HG02588 (cell line): ENCODE results near the gene HES1.
A peak's percentile ranks its signal among the peaks of the same experiment; 100 is the strongest.

Source experiments
- ATAC-seq: cut with Tn5 transposase; IDR thresholded peaks from one replicate; pipeline ENCODE4 v1.9.1; 2021; ENCODE audit warnings: mild to moderate bottlenecking, moderate library complexity; ENCODE audit not compliant: unreplicated experiment

The HES1 gene

DNA sequence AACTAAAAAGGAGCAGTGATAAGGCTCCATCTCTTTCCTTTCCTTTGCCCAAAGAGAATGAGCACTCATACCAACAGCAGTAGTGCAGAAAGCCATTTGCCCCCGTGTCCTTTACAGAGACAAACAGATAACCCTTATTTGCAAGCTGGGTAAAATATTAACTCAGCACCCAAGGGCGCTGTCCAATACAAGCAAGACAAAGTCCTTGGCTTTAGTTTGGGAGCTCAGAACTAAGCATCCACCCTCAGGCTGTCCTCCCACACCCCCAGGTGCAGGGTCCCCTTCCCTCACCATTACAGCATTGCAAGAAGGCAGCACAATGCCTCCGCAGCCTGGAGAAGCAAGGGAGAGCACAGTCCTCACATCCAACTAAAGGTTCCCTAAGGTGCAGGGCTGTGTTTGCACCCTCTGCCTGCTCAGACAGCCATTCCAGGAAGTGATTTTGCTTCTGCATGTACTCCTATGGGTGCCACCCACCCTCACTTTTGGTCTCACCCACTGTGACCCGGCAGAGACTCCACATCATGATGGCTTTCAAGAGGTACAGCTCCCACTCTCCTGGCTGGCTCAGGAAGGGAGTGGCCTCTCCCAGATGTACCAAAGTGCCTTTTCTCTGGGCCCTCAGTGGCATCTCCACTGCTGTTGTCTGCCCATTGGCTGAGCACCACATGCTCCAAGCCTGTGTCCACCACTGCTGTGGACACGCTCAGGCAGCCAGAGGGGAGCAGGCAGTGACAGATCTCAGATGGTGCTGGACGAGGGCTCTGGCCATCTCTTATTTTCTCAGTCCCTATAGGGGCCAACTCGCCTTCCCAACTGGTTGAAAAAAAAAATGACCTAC, 34.1 kb upstream of the HES1 start:
- peak; percentile 26 for ATAC-seq

DNA sequence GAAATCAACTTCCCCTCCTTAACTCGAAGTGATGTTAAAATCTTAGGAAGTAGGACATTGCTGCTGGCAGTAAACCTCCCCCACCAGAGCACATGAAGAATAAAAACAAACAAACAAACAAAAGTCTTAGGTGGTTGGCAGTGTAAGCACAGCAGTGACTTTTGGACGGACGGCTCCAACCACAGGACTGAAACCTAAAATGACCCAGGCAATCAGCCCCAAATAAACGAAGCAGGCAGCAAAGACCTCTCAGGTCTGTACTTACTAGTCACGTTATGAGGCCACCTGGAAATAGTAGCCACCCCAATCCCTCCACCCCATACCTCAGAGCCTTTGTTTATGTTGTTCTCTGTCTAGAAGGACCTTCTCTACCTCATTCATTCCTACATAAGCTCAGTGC, 33.5 kb upstream of the HES1 start:
- ATAC-seq, result no peak

DNA sequence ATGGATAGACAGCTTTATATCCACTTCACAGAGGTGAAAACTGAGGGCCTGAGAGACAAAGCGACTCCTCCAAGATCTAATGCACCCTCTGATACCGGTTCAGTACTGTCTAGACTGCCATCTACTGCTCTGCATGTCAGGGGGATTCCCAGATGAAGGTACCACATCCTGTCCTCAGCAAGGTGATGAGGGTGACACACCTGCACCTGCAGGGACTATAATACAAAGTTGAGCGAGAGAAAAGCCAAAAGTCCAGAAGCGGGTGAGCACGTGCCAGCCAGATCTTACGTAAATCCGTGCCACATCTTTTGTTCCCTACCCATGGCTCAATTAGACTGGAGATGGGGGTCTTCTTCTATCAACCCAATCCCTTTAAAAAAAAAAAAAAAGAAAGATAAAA, 32.4 kb upstream of the HES1 start:
- no peak for ATAC-seq

DNA sequence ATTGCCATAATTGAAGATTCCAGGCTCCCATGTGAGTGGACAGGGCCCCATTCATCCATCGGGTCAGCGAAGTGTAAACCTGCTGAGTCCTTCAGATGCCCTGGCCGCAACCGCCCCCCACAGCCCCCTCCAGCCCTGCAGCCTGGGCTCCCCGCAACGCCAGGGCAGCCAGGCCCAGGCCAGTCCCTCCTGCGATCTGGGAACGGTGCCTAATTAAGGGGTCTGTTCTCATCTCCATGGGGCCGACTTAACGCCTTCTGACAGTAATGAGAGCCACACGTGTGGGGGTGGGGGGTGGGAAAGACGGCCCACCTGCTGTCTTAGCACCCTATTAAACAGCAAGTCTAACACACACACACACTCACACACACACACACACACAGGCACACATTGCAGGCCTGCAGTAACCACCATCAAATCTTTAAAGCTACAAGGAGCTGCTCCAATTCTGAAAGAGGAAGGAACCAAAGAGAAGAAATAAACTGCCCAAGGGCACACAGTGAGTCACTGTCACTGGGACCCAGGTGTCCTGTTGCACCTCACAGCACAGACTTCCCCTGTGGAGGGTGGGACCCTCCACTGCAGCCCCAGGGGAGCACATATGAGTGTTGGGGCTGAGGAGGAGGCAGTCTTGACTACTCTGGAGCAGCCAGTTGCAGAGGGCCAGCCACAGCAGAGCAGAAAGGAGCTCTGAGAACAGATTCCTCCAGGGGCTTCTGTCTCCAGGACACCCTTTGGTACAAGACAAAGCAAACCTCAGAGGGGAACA, 31.8 kb upstream of the HES1 start:
- no peak for ATAC-seq

DNA sequence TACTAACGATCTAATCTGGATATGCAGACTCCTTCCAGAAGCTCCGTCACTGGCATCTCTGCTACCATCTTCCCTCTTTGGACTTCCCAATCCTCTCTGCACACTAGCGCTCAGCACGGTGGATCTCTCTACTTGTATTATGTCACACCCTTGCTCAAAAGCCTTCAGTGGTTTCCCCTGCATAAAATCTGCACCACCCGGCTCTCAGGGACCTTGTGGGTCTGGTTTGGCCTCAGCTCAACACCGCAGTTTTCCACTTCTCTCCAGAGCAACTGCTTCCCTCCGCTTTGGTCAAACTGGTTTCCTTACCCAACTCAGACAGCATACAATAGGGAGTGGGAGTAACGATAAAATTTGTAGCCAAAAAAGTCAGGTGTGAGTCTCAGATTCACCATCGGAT, 30.7 kb upstream of the HES1 start:
- no peak for ATAC-seq

DNA sequence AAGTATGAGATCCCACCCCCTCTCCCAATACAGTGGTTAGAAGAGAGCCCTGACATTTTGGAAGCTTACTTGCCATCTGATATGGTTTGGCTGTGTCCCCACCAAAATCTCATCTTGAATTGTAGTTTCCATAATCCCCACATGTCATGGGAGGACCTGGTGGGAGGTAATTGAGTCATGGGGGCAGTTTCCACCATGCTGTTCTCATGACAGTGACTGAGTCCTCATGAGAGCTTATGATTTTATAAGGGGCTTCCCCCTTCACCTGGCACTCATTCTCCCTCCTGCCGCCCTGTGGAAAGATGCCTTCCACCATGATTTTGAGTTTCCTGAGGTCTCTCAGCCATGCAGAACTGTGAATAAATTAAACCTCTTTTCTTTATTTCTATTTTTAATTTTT, 28.8 kb upstream of the HES1 start:
- ATAC-seq, result no peak

DNA sequence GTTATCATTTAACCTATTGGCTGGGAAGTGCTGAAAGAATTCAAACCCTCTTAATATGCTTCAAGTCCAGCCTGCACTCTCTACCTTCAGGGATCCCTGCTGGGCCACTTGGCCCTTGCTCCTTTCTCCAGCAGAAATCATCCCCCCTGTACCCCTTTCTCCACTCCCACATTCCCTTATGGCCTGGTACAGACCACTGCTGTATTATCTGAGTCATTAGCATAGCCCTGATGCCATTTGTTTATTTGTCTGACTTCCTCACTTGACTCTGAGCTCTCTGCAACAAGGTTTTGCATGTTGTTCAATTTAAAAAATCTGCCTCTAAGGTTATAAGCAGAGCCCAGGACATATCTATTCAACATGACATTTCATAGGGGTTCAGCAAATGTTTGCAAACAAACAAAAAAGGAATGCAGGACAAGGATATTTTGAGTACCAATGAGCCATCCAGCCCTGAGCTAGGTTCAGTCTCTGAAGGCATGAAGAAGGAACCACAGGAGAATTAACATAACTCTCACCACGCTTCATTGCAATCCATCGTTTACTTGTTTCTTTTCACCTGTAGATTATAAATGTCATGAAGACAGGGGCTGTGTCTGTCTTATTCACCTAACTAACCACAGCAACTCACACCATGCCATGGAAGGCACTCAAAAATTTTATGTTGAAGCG, 26.6 kb upstream of the HES1 start:
- ATAC-seq, result no peak

DNA sequence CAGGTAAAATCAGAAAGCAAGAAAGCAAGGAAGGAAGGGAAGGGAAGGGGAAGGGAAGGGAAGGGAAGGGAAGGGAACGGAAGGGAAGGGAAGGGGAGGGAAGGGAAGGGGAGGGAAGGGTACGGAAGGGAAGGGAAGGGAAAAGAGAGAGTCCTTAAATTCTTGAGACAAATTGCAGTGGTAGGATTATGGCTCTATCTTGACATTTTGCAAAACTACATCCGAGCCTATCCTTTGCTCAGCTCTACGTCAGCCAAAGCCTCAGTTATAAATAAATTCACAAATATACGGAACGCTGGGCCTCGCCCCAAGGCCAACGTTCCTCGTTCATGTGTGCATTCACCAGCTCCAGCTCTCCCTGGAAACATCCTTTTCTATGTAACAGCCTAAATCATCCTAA, 25.5 kb upstream of the HES1 start:
- ATAC-seq, result no peak

DNA sequence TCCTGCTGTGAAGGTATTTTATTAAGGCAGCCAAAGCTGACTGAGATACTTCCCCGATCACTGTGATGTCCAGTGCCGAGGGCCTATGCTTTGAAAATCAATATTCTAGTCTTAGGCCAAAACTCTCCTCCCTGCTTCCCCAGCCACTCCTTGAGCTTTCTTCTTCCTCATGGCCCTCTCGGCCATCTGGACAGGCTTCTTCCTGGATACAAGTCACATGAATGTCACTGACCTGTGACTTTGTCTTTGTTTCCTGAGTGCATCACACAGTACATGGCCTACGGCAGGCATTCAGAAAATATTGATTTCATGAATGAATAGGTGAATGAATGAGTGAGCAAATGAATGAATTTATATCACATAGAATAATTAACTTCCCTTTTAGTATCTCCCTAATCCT, 24.6 kb upstream of the HES1 start:
- no peak for ATAC-seq

DNA sequence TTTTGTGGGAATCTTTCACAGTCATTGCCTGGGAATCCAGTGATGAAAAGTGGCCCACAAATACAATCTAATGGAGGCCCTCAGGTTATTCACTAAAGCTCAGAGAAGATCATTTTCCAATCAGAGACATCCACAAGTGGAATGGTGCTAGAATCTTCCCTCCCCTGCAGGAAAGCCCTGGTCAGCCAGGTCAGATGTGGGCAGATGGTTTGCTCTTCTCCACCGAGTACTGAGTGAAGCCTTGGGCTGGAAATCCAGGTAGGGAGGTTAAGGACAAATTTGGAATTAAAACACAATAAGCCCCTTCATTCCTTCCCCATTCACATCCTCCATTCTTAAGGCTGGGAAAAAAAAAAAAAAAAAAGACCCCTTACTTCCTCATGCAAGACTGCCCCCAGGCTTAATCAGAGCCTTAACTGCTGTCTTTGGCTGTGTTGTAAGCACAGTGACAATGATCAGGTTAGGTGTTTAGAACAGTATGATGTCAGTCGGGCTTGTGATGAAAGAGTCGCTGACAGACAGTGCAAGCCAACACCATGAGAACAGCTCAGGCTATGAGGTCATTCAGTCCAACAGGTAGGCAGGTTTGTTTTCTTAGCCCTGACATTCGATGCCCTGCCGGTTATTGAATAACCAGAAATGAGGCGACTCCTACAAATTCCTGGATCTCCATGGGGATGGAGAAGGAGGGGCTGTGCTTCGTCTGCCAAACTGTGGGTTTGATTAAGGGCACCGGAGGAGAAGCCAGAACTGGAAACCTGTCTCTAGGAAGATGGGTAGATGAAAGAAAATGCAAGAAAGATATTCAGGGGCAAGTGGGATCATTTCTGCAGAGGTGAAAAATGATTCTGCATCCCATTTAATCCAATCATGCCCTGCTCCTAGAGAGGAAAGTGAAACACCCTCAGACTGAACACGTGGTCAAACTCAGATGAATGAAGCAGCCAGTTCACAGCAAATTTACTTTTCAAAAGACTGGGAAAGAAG, 23.5 kb upstream of the HES1 start:
- ATAC-seq, result no peak

DNA sequence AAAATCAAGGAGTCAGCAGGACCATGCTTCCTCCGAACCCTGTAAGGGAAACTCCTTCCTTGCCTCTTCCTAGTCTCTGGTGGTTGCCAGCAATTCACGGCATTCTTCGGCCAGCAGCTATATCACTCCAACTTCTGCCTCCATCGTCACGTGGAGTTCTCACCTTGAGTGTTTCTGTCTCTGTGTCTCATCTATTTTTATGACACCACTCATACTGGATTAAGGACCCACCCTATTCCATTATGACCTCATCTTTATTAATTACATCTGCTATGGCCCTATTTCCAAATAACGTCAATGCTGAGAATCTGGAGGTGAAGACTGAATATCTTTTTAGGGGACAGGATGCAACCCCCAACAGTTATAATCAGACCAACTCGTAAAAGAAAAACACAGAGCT, 21.8 kb upstream of the HES1 start:
- no peak for ATAC-seq

DNA sequence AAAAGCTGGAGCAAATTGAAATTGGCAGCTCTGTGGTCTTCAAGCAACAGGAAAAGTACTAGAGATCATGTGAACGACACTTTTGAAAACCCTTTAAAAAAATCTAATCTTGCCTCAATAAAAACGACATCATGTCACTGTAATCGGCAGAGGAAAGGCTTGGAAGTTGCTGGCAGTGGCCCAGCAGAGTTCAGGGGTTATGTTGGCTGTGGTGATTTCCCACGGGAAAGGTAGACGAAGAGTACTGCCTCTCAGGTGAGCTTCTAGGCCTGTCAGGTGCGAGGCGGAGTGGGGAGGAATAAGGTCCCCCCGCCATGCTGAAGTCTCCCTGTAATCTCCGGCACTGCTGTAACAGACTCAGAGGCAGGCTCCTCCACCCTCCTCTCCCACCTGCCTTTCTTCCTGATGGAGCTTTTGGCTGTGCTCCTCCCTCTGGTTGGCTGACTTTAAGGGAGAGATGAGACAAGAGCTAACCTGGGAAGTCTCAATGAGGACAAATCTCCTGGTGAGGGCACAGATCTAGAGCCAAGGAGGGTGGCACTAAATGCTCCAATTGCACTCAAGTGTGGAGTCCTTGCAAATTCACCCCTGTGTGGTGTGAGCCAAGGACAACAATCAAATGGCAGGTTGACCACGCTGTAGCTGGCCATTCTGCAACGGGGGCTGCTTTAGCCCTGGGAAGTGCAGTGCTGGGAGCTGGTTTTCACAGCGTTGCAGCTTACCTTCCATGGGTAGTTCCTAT, 18.7 kb upstream of the HES1 start:
- no peak for ATAC-seq

DNA sequence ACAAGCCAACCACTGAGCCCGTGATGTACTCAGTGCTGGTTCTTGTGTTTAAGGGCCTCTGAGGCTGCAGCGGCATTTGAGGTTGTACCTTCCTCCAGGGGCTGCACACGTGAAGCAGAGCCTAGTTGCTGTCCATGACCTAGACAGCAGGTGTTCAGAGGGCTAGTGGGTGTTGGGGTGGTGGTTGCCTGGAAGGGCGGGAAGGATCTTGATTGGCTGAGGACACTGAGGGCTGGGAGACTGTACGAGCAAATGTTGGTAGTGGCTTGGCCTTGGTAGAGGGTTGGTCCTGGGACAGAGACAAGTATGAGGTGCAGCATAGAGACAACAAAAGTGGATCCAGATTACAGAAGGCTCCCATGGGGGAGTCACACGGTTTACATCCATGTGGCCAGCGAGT, 17.0 kb upstream of the HES1 start:
- no peak for ATAC-seq

DNA sequence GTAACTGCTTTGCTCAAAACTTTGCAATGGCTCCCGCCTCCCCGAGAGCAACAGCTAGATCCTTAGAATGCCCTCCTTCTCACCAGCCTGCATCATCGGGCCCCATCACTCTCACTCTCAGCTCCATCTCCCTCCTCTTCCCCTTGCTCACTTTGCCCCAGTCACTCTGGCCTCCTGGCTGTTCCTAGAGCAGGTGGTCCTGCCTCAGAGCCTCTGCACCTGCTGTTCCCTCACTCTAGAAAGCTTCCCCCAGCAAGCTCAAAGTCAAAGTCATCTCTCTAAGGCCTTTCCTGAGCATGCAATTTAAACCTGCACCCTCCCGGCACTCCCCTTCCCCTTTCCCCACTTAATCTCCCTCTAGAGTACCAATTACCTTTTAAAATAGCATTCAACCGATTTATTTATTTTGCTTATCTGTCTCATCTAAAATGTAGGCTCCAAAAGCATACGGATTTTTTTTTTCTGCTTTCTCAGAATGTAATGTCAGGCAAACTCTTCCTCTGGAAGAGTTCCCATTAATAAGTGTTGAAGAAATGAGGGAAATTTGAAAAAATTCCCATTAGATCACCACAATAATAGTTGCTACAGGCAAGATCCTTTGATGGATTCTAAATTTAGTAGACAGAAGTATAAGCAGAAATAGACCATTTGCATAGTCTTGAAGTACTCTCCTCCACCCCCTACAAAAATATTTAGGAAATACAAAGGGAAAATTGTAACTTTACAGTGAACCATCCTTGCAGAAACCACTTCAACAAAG, 15.9 kb upstream of the HES1 start:
- no peak for ATAC-seq

DNA sequence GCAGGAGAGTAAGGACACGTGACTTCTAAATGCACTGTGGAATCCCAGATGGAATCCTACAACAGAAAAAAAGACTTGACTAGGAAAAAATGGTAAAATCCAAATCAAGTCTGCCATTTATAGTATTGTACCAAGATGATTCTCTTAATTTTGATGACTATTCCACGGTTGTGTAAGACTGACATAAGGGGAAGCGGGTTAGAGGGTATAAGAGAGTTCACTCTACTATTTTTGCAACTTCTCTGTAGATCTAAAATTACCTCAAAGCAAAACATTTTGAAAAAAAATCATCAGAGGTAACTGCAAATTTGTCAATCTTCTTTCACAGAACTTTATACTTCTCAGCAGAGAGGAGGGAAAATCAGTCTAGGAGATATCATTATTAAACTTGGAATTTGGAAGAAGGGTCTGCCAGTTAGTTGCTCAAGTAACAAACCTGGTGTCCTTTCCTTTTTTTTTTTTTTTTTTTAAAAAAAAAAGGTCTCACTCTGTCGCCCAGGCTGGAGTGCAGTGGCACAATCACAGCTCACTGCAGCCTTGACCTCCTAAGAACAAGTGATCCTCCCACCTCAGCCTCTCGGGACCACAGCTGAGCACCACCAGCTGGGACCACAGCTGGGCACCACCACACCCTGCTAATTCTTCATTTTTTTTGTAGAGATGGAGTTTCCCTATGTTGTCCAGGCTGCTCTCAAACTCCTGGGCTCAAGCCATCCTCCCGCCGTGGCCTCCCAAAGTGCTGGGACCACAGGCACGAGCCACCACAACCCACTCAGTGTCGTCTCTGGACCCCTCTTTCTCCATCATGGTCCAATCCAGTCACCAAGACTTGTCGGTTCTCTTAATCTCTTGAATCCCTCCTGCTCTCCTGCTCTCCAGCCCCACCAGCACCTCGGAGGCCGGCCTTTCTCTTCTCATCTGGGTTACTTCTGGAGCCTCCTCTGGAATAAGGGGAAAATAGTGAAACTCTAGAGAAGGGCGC, 14.9 kb upstream of the HES1 start:
- ATAC-seq, result no peak

DNA sequence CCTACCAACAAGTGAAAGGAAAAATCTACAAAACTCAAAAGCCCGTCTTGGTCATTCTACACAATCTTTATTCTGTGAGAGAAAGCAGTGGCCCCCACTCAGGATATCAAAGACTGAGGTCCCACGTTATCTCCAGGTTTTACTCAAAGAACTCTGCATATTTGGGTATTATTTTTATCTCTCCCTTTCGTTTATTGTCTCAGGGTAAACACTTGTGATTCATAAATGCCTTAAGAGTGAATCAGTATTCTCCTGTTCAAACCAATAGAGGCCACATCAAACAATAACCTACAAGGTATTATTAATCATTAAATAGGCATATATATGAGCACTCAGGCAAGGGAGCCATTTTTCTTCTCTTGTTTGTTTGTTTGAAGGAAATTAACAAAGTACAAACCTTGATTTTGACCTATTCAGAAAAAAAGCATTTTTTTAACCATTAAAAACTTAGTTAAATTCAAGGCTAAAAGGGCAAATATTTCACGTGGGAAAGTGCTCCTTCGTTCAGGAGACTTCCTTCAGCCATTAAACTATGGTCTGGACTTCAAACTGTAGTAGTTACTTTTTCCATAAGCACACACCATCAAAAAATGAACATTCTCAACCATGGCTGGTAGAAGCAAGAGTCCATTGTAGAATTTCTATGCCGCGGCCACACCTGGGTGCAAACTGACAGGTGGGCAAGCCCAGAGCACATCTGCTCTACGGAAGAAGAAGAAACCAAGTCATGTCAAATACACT, 13.9 kb upstream of the HES1 start:
- no peak for ATAC-seq

DNA sequence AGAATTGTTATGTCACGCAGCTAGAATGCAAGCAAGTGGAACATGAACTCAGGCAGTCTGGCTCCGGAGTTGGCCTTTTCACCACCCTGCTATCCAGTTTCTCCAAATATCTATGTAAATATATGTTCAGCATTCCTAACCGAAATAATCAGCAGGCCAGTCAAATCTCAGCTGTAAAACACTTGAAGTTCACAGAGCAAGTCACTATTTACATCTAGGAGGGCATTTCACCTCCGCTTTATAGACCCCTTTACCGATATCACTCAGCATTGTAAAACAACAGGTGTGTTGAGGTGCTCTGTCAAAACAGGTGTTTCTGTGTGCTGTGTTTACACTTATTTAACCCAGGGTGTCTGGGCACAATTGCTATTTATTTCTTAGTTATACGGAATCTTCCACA, 12.2 kb upstream of the HES1 start:
- ATAC-seq, result no peak
